ENCODE measurements around the gene VSNL1.

The VSNL1 gene

GRCh38 chr2:17643031-17643615 is 102.6 kb downstream of the VSNL1 start:
- no peak overlapping the region for H3K27ac ChIP-seq (ENCODE audit: low read depth, low read length)
- H3K9ac ChIP-seq (ENCODE audit: low read length) = no peak overlapping the region
- H3K4me2 ChIP-seq (ENCODE audit: low read depth, low read length, poor library complexity, severe bottlenecking) = no peak overlapping the region
- no peaks in the 10 kb centered on the region for H3K9me2 ChIP-seq (replicated peaks; ENCODE audit: insufficient read depth, low read length)
- no peaks in the 10 kb centered on the region for H3K27me3 ChIP-seq (ENCODE audit: low read length)
- no peaks in the 10 kb centered on the region for H4K20me1 ChIP-seq (ENCODE audit: low read depth, low read length)
- H3K9me3 ChIP-seq (ENCODE audit: insufficient read depth, low read length) = no peaks in the 10 kb centered on the region
- no peaks in the 10 kb centered on the region for H3K79me2 ChIP-seq (ENCODE audit: insufficient read depth, low read length)
- H3K4me3 ChIP-seq (ENCODE audit: insufficient read depth, low read length, poor library complexity, severe bottlenecking) = no peak overlapping the region
- no peaks in the 10 kb centered on the region for H3F3A ChIP-seq (ENCODE audit: insufficient read depth)
- TF ChIP-seq EZH2phosphoT487 (conservative IDR thresholded peaks at IDR 0.05; ENCODE audit: low read length) (no peak), CTCF (IDR thresholded peaks at IDR 0.05; ENCODE audit: insufficient read depth, low read length, poor library complexity, severe bottlenecking) (no peak)
- H3K36me3 ChIP-seq (ENCODE audit: low read length) = no peaks in the 10 kb centered on the region
- H2AFZ ChIP-seq (ENCODE audit: low read depth, low read length, severe bottlenecking) = no peak overlapping the region

- no peaks in the 10 kb centered on the region for H3K9me3 ChIP-seq (ENCODE audit: insufficient read depth, low read length)
- no peak overlapping the region for H3K4me3 ChIP-seq (ENCODE audit: insufficient read depth, low read length, poor library complexity, severe bottlenecking)
- no peak overlapping the region for H2AFZ ChIP-seq (ENCODE audit: low read depth, low read length, severe bottlenecking)
- no peak for TF ChIP-seq CTCF (IDR thresholded peaks at IDR 0.05; ENCODE audit: insufficient read depth, low read length, poor library complexity, severe bottlenecking)
- no peak overlapping the region for H3K4me2 ChIP-seq (ENCODE audit: low read depth, low read length, poor library complexity, severe bottlenecking)
- no peak overlapping the region for H3K27ac ChIP-seq (ENCODE audit: low read depth, low read length)
- H3K27me3 ChIP-seq (ENCODE audit: low read length) = no peaks in the 10 kb centered on the region
- no peak overlapping the region for H3K9ac ChIP-seq (ENCODE audit: low read length)
- no peaks in the 10 kb centered on the region for H3K9me2 ChIP-seq (replicated peaks; ENCODE audit: insufficient read depth, low read length)
- no peaks in the 10 kb centered on the region for H3K79me2 ChIP-seq (ENCODE audit: insufficient read depth, low read length)
- no peaks in the 10 kb centered on the region for H3K36me3 ChIP-seq (ENCODE audit: low read length)
- no peaks in the 10 kb centered on the region for H4K20me1 ChIP-seq (ENCODE audit: low read depth, low read length)
- H3F3A ChIP-seq (ENCODE audit: insufficient read depth) = no peaks in the 10 kb centered on the region
These were observed 104.7 kb downstream of the VSNL1 start for GRCh38 chr2:17644997-17645720.

- H3K4me2 ChIP-seq (ENCODE audit: low read depth, low read length, poor library complexity, severe bottlenecking) = peak overlapping the region; percentile 14
- no peak overlapping the region for H3K4me3 ChIP-seq (ENCODE audit: insufficient read depth, low read length, poor library complexity, severe bottlenecking)
- TF ChIP-seq CTCF (IDR thresholded peaks at IDR 0.05; ENCODE audit: insufficient read depth, low read length, poor library complexity, severe bottlenecking) (peak; percentile 72), EZH2phosphoT487 (conservative IDR thresholded peaks at IDR 0.05; ENCODE audit: low read length) (no peak)
- H3K79me2 ChIP-seq (ENCODE audit: insufficient read depth, low read length) = no peaks in the 10 kb centered on the region
- H4K20me1 ChIP-seq (ENCODE audit: low read depth, low read length) = no peaks in the 10 kb centered on the region
- H3K27ac ChIP-seq (ENCODE audit: low read depth, low read length) = no peak overlapping the region
- no peak overlapping the region for H3K9ac ChIP-seq (ENCODE audit: low read length)
- H3K9me3 ChIP-seq (ENCODE audit: insufficient read depth, low read length) = no peaks in the 10 kb centered on the region
- peak overlapping the region; percentile 40 for H2AFZ ChIP-seq (ENCODE audit: low read depth, low read length, severe bottlenecking)
- no peaks in the 10 kb centered on the region for H3K9me2 ChIP-seq (replicated peaks; ENCODE audit: insufficient read depth, low read length)
- no peaks in the 10 kb centered on the region for H3K36me3 ChIP-seq (ENCODE audit: low read length)
- H3F3A ChIP-seq (ENCODE audit: insufficient read depth) = no peaks in the 10 kb centered on the region
- no peaks in the 10 kb centered on the region for H3K27me3 ChIP-seq (ENCODE audit: low read length)
These were observed 105.6 kb downstream of the VSNL1 start for GRCh38 chr2:17646081-17646554.
